Measurements from ENCODE around the gene APBB1IP.

The APBB1IP gene

GRCh38 chr10:26448292-26448691 is 10.2 kb downstream of the APBB1IP start:
- Histone ChIP-seq H3K4me1 (ENCODE audit: insufficient read depth, low read length, poor library complexity, severe bottlenecking) (peaks cover 13% of the 10 kb centered on the region), H3F3A (ENCODE audit: low read depth) (no peaks in the 10 kb centered on the region), H3K9me2 (replicated peaks; ENCODE audit: low read depth, low read length) (no peaks in the 10 kb centered on the region), H3K9me3 (ENCODE audit: insufficient read depth, low read depth, low read length) (no peaks in the 10 kb centered on the region), H3K4me3 (ENCODE audit: low read length, poor library complexity, severe bottlenecking) (peak overlapping the region; percentile 44), H3K4me2 (ENCODE audit: low read depth, low read length, poor library complexity, severe bottlenecking) (peak overlapping the region; percentile 60), H3K9ac (ENCODE audit: low read depth, low read length, poor library complexity, severe bottlenecking) (no peak overlapping the region), H4K20me1 (ENCODE audit: insufficient read depth, low read length, poor library complexity, severe bottlenecking) (no peaks in the 10 kb centered on the region), H3K79me2 (ENCODE audit: insufficient read depth, low read length) (no peaks in the 10 kb centered on the region), H3K27me3 (ENCODE audit: insufficient read depth, low read length, poor library complexity, severe bottlenecking) (no peaks in the 10 kb centered on the region), H2AFZ (ENCODE audit: low read length) (peak overlapping the region; percentile 56), H3K36me3 (ENCODE audit: insufficient read depth, low read length) (no peaks in the 10 kb centered on the region)
- TF ChIP-seq EZH2phosphoT487 (IDR thresholded peaks at IDR 0.05; ENCODE audit: borderline replicate concordance) (no peak), CTCF (conservative IDR thresholded peaks at IDR 0.05; ENCODE audit: low read length) (peak; percentile 14; the same call in 1 of the 2 replicates)

- peak overlapping the region; percentile 44 for H3K4me3 ChIP-seq (ENCODE audit: low read length, poor library complexity, severe bottlenecking)
- no peaks in the 10 kb centered on the region for H3K27me3 ChIP-seq (ENCODE audit: insufficient read depth, low read length, poor library complexity, severe bottlenecking)
Measured at GRCh38 chr10:26448706-26449435, 10.7 kb downstream of the APBB1IP start.

GRCh38 chr10:26449726-26450125 is 11.6 kb downstream of the APBB1IP start:
- H3K4me2 ChIP-seq (ENCODE audit: low read depth, low read length, poor library complexity, severe bottlenecking), result no peak overlapping the region
- no peak overlapping the region for H3K4me3 ChIP-seq (ENCODE audit: low read length, poor library complexity, severe bottlenecking)
- no peaks in the 10 kb centered on the region for H4K20me1 ChIP-seq (ENCODE audit: insufficient read depth, low read length, poor library complexity, severe bottlenecking)
- no peaks in the 10 kb centered on the region for H3K27me3 ChIP-seq (ENCODE audit: insufficient read depth, low read length, poor library complexity, severe bottlenecking)
- peaks cover 13% of the 10 kb centered on the region for H3K4me1 ChIP-seq (ENCODE audit: insufficient read depth, low read length, poor library complexity, severe bottlenecking)
- no peak overlapping the region for H2AFZ ChIP-seq (ENCODE audit: low read length)
- peaks cover 5% of the 10 kb centered on the region; the same call in 1 of the 2 replicates for H3K79me2 ChIP-seq (ENCODE audit: insufficient read depth, low read length)
- no peak overlapping the region for H3K9ac ChIP-seq (ENCODE audit: low read depth, low read length, poor library complexity, severe bottlenecking)
- no peak for TF ChIP-seq CTCF (conservative IDR thresholded peaks at IDR 0.05; ENCODE audit: low read length)
- TF ChIP-seq EZH2phosphoT487 (IDR thresholded peaks at IDR 0.05; ENCODE audit: borderline replicate concordance), result no peak
- H3K9me3 ChIP-seq (ENCODE audit: insufficient read depth, low read depth, low read length), result no peaks in the 10 kb centered on the region
- no peaks in the 10 kb centered on the region for H3F3A ChIP-seq (ENCODE audit: low read depth)
- no peaks in the 10 kb centered on the region for H3K36me3 ChIP-seq (ENCODE audit: insufficient read depth, low read length)
- H3K9me2 ChIP-seq (replicated peaks; ENCODE audit: low read depth, low read length), result no peaks in the 10 kb centered on the region

More at GRCh38 chr10:26448706-26449435, 10.7 kb downstream of the APBB1IP start:
- Histone ChIP-seq H3K79me2 (ENCODE audit: insufficient read depth, low read length) (peaks cover 5% of the 10 kb centered on the region; the same call in 1 of the 2 replicates), H3K9ac (ENCODE audit: low read depth, low read length, poor library complexity, severe bottlenecking) (peak overlapping the region; percentile 8), H3K9me3 (ENCODE audit: insufficient read depth, low read depth, low read length) (no peaks in the 10 kb centered on the region), H4K20me1 (ENCODE audit: insufficient read depth, low read length, poor library complexity, severe bottlenecking) (no peaks in the 10 kb centered on the region), H3F3A (ENCODE audit: low read depth) (no peaks in the 10 kb centered on the region), H3K4me1 (ENCODE audit: insufficient read depth, low read length, poor library complexity, severe bottlenecking) (peaks cover 13% of the 10 kb centered on the region), H3K36me3 (ENCODE audit: insufficient read depth, low read length) (no peaks in the 10 kb centered on the region), H3K4me2 (ENCODE audit: low read depth, low read length, poor library complexity, severe bottlenecking) (peak overlapping the region; percentile 60), H2AFZ (ENCODE audit: low read length) (peak overlapping the region; percentile 56), H3K9me2 (replicated peaks; ENCODE audit: low read depth, low read length) (no peaks in the 10 kb centered on the region)
- TF ChIP-seq EZH2phosphoT487 (IDR thresholded peaks at IDR 0.05; ENCODE audit: borderline replicate concordance), result no peak
- TF ChIP-seq CTCF (conservative IDR thresholded peaks at IDR 0.05; ENCODE audit: low read length), result no peak

Data from Loucy (cell line).